GM23248 (cell line): ENCODE measurements around the gene COL6A5. TPM values are rescaled to one million over a fixed set of nuclear protein-coding genes. Genes with fewer than 3 reads are reported as not detected.
A peak's percentile ranks its signal among the peaks of the same experiment; 100 is the strongest.

Experiments
- DNase-seq: peaks from one replicate; pipeline ENCODE4 v3.0.0-alpha.2; 2015
- H2AFZ ChIP-seq: fragments of 200-600 bp; sonication (generic); 2 replicates; pipeline ENCODE4 v1.6.1; 2016; ENCODE audit warnings: antibody characterized with exemption
- H3F3A ChIP-seq: fragments of 200-600 bp; sonication (generic); 2 replicates; pipeline ENCODE4 v1.6.1; 2016; ENCODE audit warnings: mild to moderate bottlenecking, antibody characterized with exemption, mixed run types; ENCODE audit not compliant: insufficient read depth
- H3K27ac ChIP-seq: fragments of 200-600 bp; sonication (generic); 2 replicates; pipeline ENCODE4 v1.5.1; 2016; ENCODE audit warnings: mild to moderate bottlenecking
- H3K27me3 ChIP-seq: fragments of 200-600 bp; sonication (generic); replicated peaks from 2 replicates; pipeline ENCODE4 v1.6.1; 2016; ENCODE audit warnings: mild to moderate bottlenecking; ENCODE audit not compliant: insufficient read depth
- H3K36me3 ChIP-seq: fragments of 200-600 bp; sonication (generic); 2 replicates; pipeline ENCODE4 v1.6.1; 2016; ENCODE audit warnings: low read depth, mild to moderate bottlenecking
- H3K4me1 ChIP-seq: fragments of 200-600 bp; sonication (generic); 2 replicates; pipeline ENCODE4 v1.6.1; 2016; ENCODE audit warnings: mild to moderate bottlenecking; ENCODE audit not compliant: insufficient read depth
- H3K4me2 ChIP-seq: fragments of 200-600 bp; sonication (generic); one replicate; pipeline ENCODE4 v1.6.1; 2016; ENCODE audit warnings: mild to moderate bottlenecking; ENCODE audit not compliant: unreplicated experiment
- H3K4me3 ChIP-seq: fragments of 200-600 bp; sonication (generic); 2 replicates; pipeline ENCODE4 v1.5.1; 2016; ENCODE audit warnings: mild to moderate bottlenecking
- H3K79me2 ChIP-seq: fragments of 200-600 bp; sonication (generic); 2 replicates; pipeline ENCODE4 v1.6.1; 2016; ENCODE audit warnings: mild to moderate bottlenecking; ENCODE audit not compliant: insufficient read depth
- H3K9ac ChIP-seq: fragments of 200-600 bp; sonication (generic); 2 replicates; pipeline ENCODE4 v1.6.1; 2016; ENCODE audit warnings: mild to moderate bottlenecking
- H3K9me2 ChIP-seq: fragments of 200-600 bp; sonication (generic); 2 replicates; pipeline ENCODE4 v1.6.1; 2016; ENCODE audit warnings: mixed run types, mild to moderate bottlenecking, moderate library complexity; ENCODE audit not compliant: insufficient read depth
- H3K9me3 ChIP-seq: fragments of 200-600 bp; sonication (generic); one replicate; pipeline ENCODE4 v1.6.1; 2017; ENCODE audit warnings: low read depth
- H4K20me1 ChIP-seq: fragments of 200-600 bp; sonication (generic); 2 replicates; pipeline ENCODE4 v1.6.0; 2016; ENCODE audit not compliant: insufficient read depth
- EZH2 ChIP-seq: fragments of 200-600 bp; sonication (generic); IDR thresholded peaks from 2 replicates; pipeline ENCODE4 v1.6.1; 2018; ENCODE audit warnings: antibody characterized with exemption, mild to moderate bottlenecking; ENCODE audit not compliant: insufficient read depth, poor library complexity, severe bottlenecking
- EZH2phosphoT487 ChIP-seq: fragments of 200-600 bp; sonication (generic); IDR thresholded peaks from 2 replicates; pipeline ENCODE4 v1.6.1; 2018; ENCODE audit warnings: antibody characterized with exemption, moderate library complexity, mild to moderate bottlenecking, low read depth; ENCODE audit not compliant: insufficient read depth
- WGBS, 2 experiments: methylation state at CpG; one replicate each; pipeline ENCODE4 v1.1.6; 2015 to 2017; ENCODE audit warnings: low lambda C conversion rate in 2 of 2, low coverage in 1 of 2; ENCODE audit errors: missing lambda C conversion rate in 2 of 2; 5-methylcytosine and 5-hydroxymethylcytosine counted together
- in situ Hi-C: fragments of 300-500 bp; cut with MboI; formaldehyde crosslinking; loops from 2 replicates; pipeline ENCODE4 v1.15.0; 2020
- polyA plus RNA-seq: library from polyadenylated mRNA; unstranded; fragments of >200 nt; fragmentation: Nextera tagmentation; extraction: Ambion mirVana; gene quantifications from 2 replicates; pipeline ENCODE4 v1.2.1, GENCODE V29; 2016
- total RNA-seq: library from RNA; depleted of rRNA; stranded (reverse); fragments of >200 nt; shearing (Covaris generic); gene quantifications from 2 replicates; pipeline ENCODE4 v1.2.3, GENCODE V29; 2014; rRNA removed

Gene COL6A5
- total and polyA plus RNA-seq, 2 experiments from 2014 or later, result not detected

GRCh38 chr3:130533247-130533646 is 187.8 kb downstream of the COL6A5 start:
- Histone ChIP-seq H3K4me1 (no peaks in the 10 kb centered on the region), H3K79me2 (no peaks in the 10 kb centered on the region), H3F3A (no peaks in the 10 kb centered on the region), H3K9me3 (no peaks in the 10 kb centered on the region), H2AFZ (no peak overlapping the region), H3K27me3 (0 out of 2 replicates have a peak, but pooled peaks cover 6% of the 10 kb centered on the region), H4K20me1 (no peaks in the 10 kb centered on the region), H3K27ac (no peak overlapping the region), H3K4me2 (no peak overlapping the region), H3K9ac (no peak overlapping the region), H3K9me2 (no peaks in the 10 kb centered on the region), H3K36me3 (no peaks in the 10 kb centered on the region), H3K4me3 (no peak overlapping the region)
- DNase-seq, result peak; percentile 13
- in situ Hi-C loops, result no loop called here
- WGBS, 2 experiments, result 60 to 85% methylated on average over 2 of the region's 2 CpGs
- TF ChIP-seq EZH2phosphoT487, result no peak
- TF ChIP-seq EZH2, result no peak

Other genes starting within 250 kb of the COL6A5 start
- gene COL6A6, start 171.5 kb downstream of the COL6A5 start, total RNA-seq, result not detected in 2 replicates
- 0.08 TPM in 1 of 2 replicates, not detected in the other for gene COL6A6, start 171.5 kb downstream of the COL6A5 start, polyA plus RNA-seq